ENCODE measurements around the gene RAB7B. TPM values are rescaled to one million over a fixed set of nuclear protein-coding genes. Genes with fewer than 3 reads are reported as not detected.

RAB7B gene
- total and polyA plus RNA-seq, 2 of the 4 experiments (the other 2 are of a cell fraction): 9.1 to 14.7 TPM

GRCh38 chr1:206025283-206025820 is 22.2 kb upstream of the RAB7B start:
- peaks cover 4% of the 10 kb centered on the region; the same call in 1 of the 2 replicates for H3K9me1 ChIP-seq (ENCODE audit: insufficient read depth, low read length)
- H2BK5ac ChIP-seq (ENCODE audit: low read depth, low read length, poor library complexity, severe bottlenecking): no peak overlapping the region
- no peak overlapping the region for H3K9ac ChIP-seq (ENCODE audit: low read depth, low read length)
- dilution Hi-C loops (cut with HindIII; ENCODE audit: low sequenced_read_pairs, unreplicated experiment): no loop called here
- no peak overlapping the region for H3K4me2 ChIP-seq (ENCODE audit: low read depth, low read length)
- WGBS, 2 experiments (ENCODE audit: extremely low coverage in 2 of 2, insufficient read length in 1 of 2): no CpG with 5 or more reads among the region's 3 CpGs
- no peak overlapping the region for H4K8ac ChIP-seq (ENCODE audit: low read depth in 2 of 2, low read length in 2 of 2)
- in situ Hi-C loops (cut with MboI; ENCODE audit: low sequenced_read_pairs): no loop called here
- intact Hi-C loops (cut with micrococcal nuclease): no loop called here
- H3K9me3 ChIP-seq (ENCODE audit: control insufficient read depth, insufficient read depth, low read length): no peaks in the 10 kb centered on the region
- H3K4me1 ChIP-seq (ENCODE audit: control insufficient read depth, insufficient read depth, low read length): peaks cover 4% of the 10 kb centered on the region
- no peak overlapping the region for H4K91ac ChIP-seq (ENCODE audit: insufficient read depth, low read depth, low read length)
- H4K20me1 ChIP-seq (ENCODE audit: insufficient read depth, low read length): no peaks in the 10 kb centered on the region
- no peak overlapping the region for H3K56ac ChIP-seq (ENCODE audit: extremely low read depth, insufficient read depth, low read length)
- H3K4ac ChIP-seq (ENCODE audit: low read depth, low read length): no peak overlapping the region
- no peaks in the 10 kb centered on the region for H3K36me3 ChIP-seq (ENCODE audit: control insufficient read depth, insufficient read depth, low read length)
- no peak overlapping the region for H2BK15ac ChIP-seq (ENCODE audit: low read depth, low read length)
- ATAC-seq (ENCODE audit: low read depth) (no peak), DNase-seq (no peak)
- TF ChIP-seq, protein P1, sequence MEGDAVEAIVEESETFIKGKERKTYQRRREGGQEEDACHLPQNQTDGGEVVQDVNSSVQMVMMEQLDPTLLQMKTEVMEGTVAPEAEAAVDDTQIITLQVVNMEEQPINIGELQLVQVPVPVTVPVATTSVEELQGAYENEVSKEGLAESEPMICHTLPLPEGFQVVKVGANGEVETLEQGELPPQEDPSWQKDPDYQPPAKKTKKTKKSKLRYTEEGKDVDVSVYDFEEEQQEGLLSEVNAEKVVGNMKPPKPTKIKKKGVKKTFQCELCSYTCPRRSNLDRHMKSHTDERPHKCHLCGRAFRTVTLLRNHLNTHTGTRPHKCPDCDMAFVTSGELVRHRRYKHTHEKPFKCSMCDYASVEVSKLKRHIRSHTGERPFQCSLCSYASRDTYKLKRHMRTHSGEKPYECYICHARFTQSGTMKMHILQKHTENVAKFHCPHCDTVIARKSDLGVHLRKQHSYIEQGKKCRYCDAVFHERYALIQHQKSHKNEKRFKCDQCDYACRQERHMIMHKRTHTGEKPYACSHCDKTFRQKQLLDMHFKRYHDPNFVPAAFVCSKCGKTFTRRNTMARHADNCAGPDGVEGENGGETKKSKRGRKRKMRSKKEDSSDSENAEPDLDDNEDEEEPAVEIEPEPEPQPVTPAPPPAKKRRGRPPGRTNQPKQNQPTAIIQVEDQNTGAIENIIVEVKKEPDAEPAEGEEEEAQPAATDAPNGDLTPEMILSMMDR (conservative IDR thresholded peaks at IDR 0.05; ENCODE audit: low read depth, low read length): no peak
- TF ChIP-seq RAD21 (IDR thresholded peaks at IDR 0.05; ENCODE audit: low read length): no peak
- no peak for TF ChIP-seq MAZ (IDR thresholded peaks at IDR 0.05; ENCODE audit: borderline replicate concordance, low read depth, low read length)
- no peak for TF ChIP-seq ELK1 (IDR thresholded peaks at IDR 0.05; ENCODE audit: borderline replicate concordance, low read depth, low read length)
- no peak for TF ChIP-seq MXI1 (IDR thresholded peaks at IDR 0.05; ENCODE audit: borderline replicate concordance, low read depth, low read length)
- TF ChIP-seq FOS (IDR thresholded peaks at IDR 0.05; ENCODE audit: low read depth, low read length): no peak
- TF ChIP-seq CHD1 (IDR thresholded peaks at IDR 0.05; ENCODE audit: low read depth, low read length): no peak
- TF ChIP-seq SMC3 (IDR thresholded peaks at IDR 0.05; ENCODE audit: low read depth, low read length): no peak
- TF ChIP-seq CEBPB (IDR thresholded peaks at IDR 0.05; ENCODE audit: low read depth, low read length): no peak
- TF ChIP-seq NFE2L2 (IDR thresholded peaks at IDR 0.05; ENCODE audit: low read depth, low read length): no peak
- TF ChIP-seq MAFK (IDR thresholded peaks at IDR 0.05; ENCODE audit: low read depth, low read length): no peak
- TF ChIP-seq RCOR1 (IDR thresholded peaks at IDR 0.05; ENCODE audit: insufficient replicate concordance, low read length): no peak
- no peak for TF ChIP-seq BHLHE40 (IDR thresholded peaks at IDR 0.05; ENCODE audit: low read depth, low read length)
- H3K27me3 ChIP-seq (ENCODE audit: control insufficient read depth, insufficient read depth, low read length): peaks cover 19% of the 10 kb centered on the region
- no peak overlapping the region for H3K18ac ChIP-seq (ENCODE audit: low read depth, low read length)
- H3K23ac ChIP-seq (ENCODE audit: low read depth, low read length): no peak overlapping the region
- ChIA-PET POLR2A (ENCODE audit: unreplicated experiment) (no interaction called here), CTCF (interaction anchor here (1.3 kb wide), 1 partner anchor 81 kb away, joined by 6 read pairs; no protein-coding TSS in a partner anchor)
- H2BK120ac ChIP-seq (ENCODE audit: low read depth, low read length): no peak overlapping the region
- H3K14ac ChIP-seq (replicated peaks; ENCODE audit: low read depth, low read length): no peak overlapping the region
- no TSS peak for BruUV-seq (replicated peaks)
- H3K27ac ChIP-seq (ENCODE audit: insufficient read depth, low read length): no peak overlapping the region
- no peak overlapping the region for H2BK20ac ChIP-seq (ENCODE audit: low read depth, low read length)
- H2AK9ac ChIP-seq (replicated peaks; ENCODE audit: low read depth, low read length, poor library complexity): no peak overlapping the region
- no peak overlapping the region for H3K4me3 ChIP-seq (ENCODE audit: insufficient read depth, low read depth, low read length)
- no peak overlapping the region for H2AFZ ChIP-seq (replicated peaks; ENCODE audit: low read length, poor library complexity)
- no peak overlapping the region for H4K5ac ChIP-seq (ENCODE audit: low read depth, low read length)
- H3K79me1 ChIP-seq (ENCODE audit: low read depth in 1 of 2, low read length in 2 of 2): no peaks in the 10 kb centered on the region
- no peak overlapping the region for H2AK5ac ChIP-seq (ENCODE audit: low read depth, low read length)

Measured in IMR-90 (cell line).